ENCODE results near the gene FRRS1. TPM values are rescaled to one million over a fixed set of nuclear protein-coding genes. Genes with fewer than 3 reads are reported as not detected.

FRRS1 gene
- total and polyA plus RNA-seq, 10 of the 15 experiments (the other 5 are each of a cell fraction or from before 2014, with no cell fraction given) = 0.13 to 18.9 (median 8.0) TPM

- peaks cover 2% of the 10 kb centered on the region; the same call in 2 of the 3 replicates for H3K9me3 ChIP-seq (replicated peaks; ENCODE audit: control insufficient read depth, insufficient read depth, low read length)
- ChIA-PET SMC1A (ENCODE audit: uncharacterized antibody, unreplicated experiment) (interaction anchor here (8.1 kb wide), 1 partner anchor 8 kb away, joined by 99 read pairs; the partner anchor contains the start of gene FRRS1), RAD21 (ENCODE audit: unreplicated experiment) (no interaction called here), CTCF (interaction anchor here (0.6 to 1.7 kb wide), 3 partner anchors 9 to 1126 kb away, joined by 3 to 4 read pairs (median 3); no protein-coding TSS in a partner anchor), POLR2A (no interaction called here)
- FAIRE-seq = no peak
- BruUV-seq (replicated peaks) = no TSS peak
- no peaks in the 10 kb centered on the region for H4K20me1 ChIP-seq (ENCODE audit: control insufficient read depth, insufficient read depth)
- 68% methylated on average over 4 of the region's 4 CpGs for WGBS (ENCODE audit: insufficient coverage, insufficient replicate concordance, low lambda C conversion rate, missing lambda C conversion rate)
- H3K4me1 ChIP-seq (ENCODE audit: control insufficient read depth, insufficient read depth, low read length) = peaks cover 18% of the 10 kb centered on the region
- peak overlapping the region; percentile 31 for H3K4me2 ChIP-seq (ENCODE audit: control insufficient read depth, insufficient read depth)
- H3K27me3 ChIP-seq (replicated peaks in 1 of 2; ENCODE audit: control insufficient read depth in 2 of 2, insufficient read depth in 2 of 2, low read length in 1 of 2) = no peaks in the 10 kb centered on the region
- H3K36me3 ChIP-seq (ENCODE audit: control insufficient read depth in 2 of 2, insufficient read depth in 2 of 2, low read length in 1 of 2) = no peaks in the 10 kb centered on the region
- intact Hi-C loops (cut with micrococcal nuclease; ENCODE audit: unreplicated experiment) = loop anchor here (2.0 kb wide), 1 partner anchor 25 kb away; no protein-coding TSS in a partner anchor
- peaks cover 59% of the 10 kb centered on the region for H3K79me2 ChIP-seq (ENCODE audit: control insufficient read depth, insufficient read depth, low read length)
- in situ Hi-C loops (cut with MboI) = loop anchor here (25.0 kb wide), 2 partner anchors 1628 to 1847 kb away; partner anchors contain the start of gene DPYD
- H2AFZ ChIP-seq (ENCODE audit: control insufficient read depth, low read depth, low read length) = no peak overlapping the region
- no peak for DNase-seq (ENCODE audit: low read depth, low spot score)
- no peak for TF ChIP-seq CHD4 (IDR thresholded peaks at IDR 0.05)
- TF ChIP-seq GABPA (IDR thresholded peaks at IDR 0.05; ENCODE audit: low read depth) = no peak
- no peak for TF ChIP-seq EGR1 (IDR thresholded peaks at IDR 0.05; ENCODE audit: borderline replicate concordance in 1 of 2, low read depth in 2 of 2, low read length in 2 of 2)
- TF ChIP-seq HDAC2 (IDR thresholded peaks at IDR 0.05) = no peak
- peak overlapping the region; percentile 46; the same call in 1 of the 2 replicates for H3K4me3 ChIP-seq
- no peak for ATAC-seq
- H3K27ac ChIP-seq (ENCODE audit: control insufficient read depth, insufficient read depth) = peak overlapping the region; percentile 22
- no peak overlapping the region for H3K9ac ChIP-seq (ENCODE audit: control insufficient read depth, insufficient read depth, low read length)
Observed at GRCh38 chr1:99759518-99760160, 6.8 kb downstream of the FRRS1 start.
